CD4-positive, alpha-beta T cell treated with Interleukin-21 for 1 hour (primary cell): ENCODE measurements around the gene CEP43.
A peak's percentile ranks its signal among the peaks of the same experiment; 100 is the strongest.

ENCODE experiments used
- DNase-seq: peaks from one replicate; pipeline ENCODE4 v3.0.0-alpha.2; 2020

CEP43 gene

GRCh38 chr6:166969390-166970002, 29.7 kb upstream of the CEP43 start:
- no peak for DNase-seq

DNA sequence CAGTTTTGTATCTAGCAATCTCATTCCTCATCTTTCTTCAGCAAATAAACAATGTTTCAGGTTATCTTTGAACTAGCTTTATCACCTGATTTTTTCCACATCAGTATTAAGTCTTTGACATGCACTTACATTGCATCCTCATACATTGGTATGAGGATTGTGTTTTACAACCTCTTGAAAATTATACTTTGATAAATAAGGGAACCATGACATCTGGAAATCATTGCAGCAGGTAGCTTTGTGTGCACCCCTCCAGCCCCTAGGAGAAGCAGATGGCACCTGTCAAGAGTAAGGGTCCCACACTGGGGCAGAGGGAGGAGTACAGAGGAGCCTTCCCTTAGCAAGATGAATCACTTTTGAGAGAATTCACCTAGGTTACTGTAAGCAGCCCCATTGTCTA, 29.1 kb upstream of the CEP43 start:
- DNase-seq: no peak

DNA sequence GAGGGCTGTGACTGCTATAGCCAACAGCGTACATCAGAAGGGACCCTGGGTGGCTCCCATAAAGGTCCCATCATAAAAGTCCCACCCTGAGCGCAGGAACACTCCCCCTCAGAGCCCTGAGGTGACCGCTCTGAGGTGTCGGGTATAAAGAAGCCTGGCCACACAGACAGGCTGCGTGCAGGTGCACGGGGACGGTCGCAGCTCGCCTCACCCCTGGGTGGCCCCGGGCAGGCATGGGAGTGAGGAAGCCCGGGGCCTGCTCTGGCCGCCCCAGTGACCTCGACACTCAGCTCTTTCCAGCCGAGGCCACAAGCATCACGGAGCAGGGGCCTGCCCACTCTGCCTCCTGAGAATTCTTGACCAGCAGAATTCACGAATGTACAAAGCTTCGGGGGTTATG, 28.4 kb upstream of the CEP43 start:
- no peak for DNase-seq

- no peak for DNase-seq
Observed at GRCh38 chr6:166971271-166971670, 27.9 kb upstream of the CEP43 start.

DNA sequence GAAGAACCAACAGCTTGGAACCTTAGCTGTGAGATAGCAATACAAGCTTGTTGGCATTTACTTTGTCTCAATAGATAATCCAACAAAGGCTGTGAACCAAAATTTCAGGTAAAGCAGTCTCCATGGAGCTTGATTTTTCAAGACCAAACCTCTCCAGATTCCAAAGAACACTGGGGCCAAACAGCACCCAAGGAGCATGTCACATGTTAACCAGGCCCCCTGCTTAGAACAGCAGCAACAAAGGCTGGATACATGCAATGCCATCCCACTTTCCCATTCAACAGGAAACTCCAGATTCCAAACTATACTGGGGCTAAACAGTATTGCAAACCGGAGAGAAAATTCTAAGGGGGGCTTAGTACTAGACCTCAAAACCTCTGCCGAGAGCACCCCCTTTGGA, 27.1 kb upstream of the CEP43 start:
- no peak for DNase-seq

DNA sequence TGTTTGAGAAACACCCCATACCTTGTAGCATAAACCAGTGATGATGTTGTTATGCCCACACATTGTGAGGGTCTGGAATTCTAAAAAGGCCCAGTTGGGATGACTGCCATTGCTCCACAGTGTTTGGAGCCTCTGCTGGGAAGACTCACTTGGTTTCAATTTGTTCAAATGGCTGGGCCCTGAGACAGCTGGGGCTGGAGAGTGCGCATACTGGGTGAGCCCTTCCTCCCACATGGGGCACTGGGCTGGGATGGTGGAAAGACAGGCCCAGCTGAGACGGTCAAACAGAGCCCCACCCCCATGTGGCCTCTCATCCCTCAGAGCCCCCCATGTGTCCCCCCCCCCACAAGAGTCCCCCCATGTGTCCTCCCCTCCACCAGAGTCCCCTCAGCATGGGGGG, 22.6 kb upstream of the CEP43 start:
- no peak for DNase-seq

GRCh38 chr6:166977621-166978525, 21.3 kb upstream of the CEP43 start:
- no peak for DNase-seq

GRCh38 chr6:166980738-166981137, 18.5 kb upstream of the CEP43 start:
- DNase-seq: no peak

- no peak for DNase-seq
Observed at GRCh38 chr6:166987448-166987847, 11.7 kb upstream of the CEP43 start.

DNA sequence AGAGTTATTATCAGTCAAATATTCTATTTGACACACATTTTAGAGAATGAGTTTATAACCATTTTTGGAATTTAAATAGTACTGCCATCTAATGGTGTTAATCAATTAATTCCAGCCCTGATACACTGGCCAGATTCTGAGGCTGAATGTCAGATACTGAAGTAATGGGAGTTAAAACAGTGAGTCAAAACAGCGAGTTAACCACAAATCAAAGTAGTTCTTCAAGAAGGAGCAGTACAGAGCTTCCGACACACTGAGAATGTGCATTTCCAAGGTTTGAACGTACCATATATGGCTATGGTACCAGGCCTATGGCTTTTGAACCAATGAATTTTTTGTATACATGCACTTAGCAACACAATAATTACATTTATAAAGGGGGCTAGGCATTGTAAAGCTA, 11.3 kb upstream of the CEP43 start:
- peak; percentile 17 for DNase-seq

- no peak for DNase-seq
Observed at GRCh38 chr6:166988674-166989201, 10.5 kb upstream of the CEP43 start.

DNA sequence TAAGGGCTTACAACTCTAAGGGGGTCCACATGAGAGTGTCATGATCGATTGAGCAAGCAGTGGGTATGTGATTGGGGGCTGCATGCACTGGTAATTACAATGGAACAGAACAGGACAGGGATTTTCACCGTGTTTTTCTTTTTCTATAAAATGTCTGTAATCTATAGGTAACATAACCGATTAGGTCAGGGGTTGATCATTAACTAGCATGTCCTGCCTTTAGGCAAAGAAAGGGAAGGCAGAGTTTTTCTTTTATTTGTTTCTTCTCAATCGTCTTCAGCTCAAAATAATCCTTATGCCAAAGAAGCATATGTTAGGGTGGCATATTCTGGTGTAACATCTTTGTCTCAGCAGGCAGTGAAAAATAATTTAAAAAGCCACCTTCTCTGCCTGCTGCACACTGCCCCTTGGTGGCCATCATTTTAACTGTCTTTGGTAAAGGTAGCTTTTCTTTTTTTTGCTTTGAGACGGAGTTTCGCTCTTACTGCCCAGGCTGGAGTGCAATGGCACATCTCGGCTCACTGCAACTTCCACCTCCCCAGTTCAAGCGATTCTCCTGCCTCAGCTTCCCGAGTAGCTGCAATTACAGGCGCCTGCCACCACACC, 9.7 kb upstream of the CEP43 start:
- DNase-seq: peak; percentile 71

- no peak for DNase-seq
Observed at GRCh38 chr6:166996406-166996805, 2.8 kb upstream of the CEP43 start.

GRCh38 chr6:166997348-166997747, 1.8 kb upstream of the CEP43 start:
- no peak for DNase-seq

DNA sequence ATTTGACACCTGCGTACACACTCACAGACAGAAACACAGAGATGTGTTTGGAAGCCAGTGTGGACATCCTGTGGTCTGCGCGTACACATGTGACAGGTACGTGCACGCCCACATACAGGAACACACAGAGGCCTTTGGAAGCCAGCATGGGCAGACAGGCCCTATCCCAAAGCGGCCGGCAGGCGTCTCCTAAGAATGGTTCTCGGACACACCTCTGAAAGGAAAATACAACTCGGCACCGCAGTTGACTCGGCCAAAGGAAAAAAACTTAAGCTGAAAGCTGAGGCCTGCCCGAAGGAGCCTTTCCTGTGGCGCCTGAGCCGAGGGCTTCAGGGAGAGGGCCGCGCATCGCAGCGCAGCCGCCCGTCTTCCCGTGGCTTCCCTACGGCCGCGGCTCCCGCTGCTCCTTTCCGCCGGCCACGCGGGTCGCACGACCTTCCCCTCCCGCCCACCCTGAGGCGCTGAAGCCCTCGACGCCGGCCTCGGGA, 1.4 kb upstream of the CEP43 start:
- DNase-seq: peak; percentile 55

GRCh38 chr6:166998256-166999144, 697 bp upstream of the CEP43 start:
- DNase-seq: no peak

DNA sequence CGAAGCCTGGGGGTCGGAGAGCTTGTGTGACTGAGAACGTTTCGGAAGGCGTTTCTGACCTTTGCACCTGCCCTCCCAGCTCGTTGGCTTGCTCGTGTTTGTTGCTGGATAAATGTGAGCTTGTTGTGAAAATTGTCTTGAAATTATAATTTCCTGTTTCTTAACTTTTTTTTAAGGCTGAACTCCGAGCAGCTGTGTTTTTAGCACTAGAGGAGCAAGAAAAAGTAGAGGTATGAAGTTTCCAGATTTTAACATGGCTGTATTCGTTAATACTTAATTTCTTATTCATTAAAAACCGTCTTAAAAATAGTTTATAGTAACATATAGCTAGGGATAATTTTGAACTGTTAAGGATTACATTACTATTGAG, 672 bp downstream of the CEP43 start:
- peak; percentile 5 for DNase-seq

DNA sequence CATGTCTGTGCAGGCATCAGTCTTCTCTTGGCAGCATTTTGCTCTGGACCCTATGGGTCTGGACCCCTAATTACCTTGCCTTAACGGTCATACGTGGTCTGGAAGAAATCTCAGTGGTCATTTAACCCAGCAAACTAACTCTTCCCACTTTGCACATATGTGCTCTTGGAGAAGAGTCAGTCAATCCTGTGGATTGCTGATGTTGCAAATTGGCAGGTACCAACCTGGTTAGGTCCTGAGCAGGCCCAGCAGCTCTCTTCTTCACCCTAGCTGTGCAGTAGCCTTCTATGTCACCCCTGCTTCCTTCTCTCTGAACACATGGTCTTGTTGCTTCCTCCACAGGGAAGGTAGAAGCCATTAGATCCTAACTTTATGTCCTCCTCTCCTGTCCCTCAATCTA, 1.6 kb downstream of the CEP43 start:
- no peak for DNase-seq

GRCh38 chr6:167005350-167006159, 6.4 kb downstream of the CEP43 start:
- DNase-seq: no peak

- DNase-seq: no peak
Observed at GRCh38 chr6:167007985-167008384, 8.8 kb downstream of the CEP43 start.

DNA sequence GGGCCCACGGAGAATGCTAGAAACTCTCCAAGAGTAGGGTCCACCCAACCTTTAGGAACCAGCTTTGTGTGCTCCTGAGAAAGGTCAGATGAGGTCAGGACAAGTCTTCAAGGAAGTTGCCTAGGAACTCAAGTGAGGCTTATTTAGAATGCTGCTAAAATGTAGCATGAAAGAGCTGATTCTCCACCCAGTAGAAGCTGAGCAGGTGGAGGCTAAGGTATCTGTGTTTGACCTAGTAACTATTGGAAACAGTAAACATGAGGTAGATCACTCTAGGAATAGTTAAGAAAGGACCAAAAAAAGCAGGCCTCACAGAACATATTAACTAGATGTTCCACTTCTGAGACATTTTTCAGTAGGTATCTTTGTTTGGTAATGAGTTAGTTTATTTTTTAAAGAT, 13.9 kb downstream of the CEP43 start:
- no peak for DNase-seq

DNA sequence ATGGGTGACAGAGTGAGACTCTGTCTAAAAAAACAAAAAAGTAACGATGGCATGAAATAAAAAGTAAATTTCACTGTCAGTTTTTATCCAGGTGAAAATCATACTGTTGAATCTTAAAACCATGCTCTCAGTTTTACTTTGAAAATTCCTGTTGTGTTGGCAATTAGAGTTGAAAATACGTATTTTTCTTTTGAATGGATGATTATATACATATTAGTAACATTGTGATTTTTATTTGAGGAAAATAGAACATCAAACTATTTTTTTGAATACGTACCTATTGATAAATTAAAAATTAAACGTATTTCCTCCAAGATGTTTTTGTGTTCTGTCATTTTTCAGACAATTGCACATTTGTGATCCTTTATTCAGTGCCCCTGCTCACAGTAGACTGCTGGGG, 14.7 kb downstream of the CEP43 start:
- DNase-seq: no peak
